Fibroblast of skin of back (primary cell): ENCODE results near the gene KRTAP1-5.
A peak's percentile ranks its signal among the peaks of the same experiment; 100 is the strongest.
"Not testable (repeated sequence)": the region's sequence is repeated elsewhere in the genome, so short reads cannot be mapped to it uniquely, and the experiment has no call there.

Experiments
- DNase-seq: peaks from one replicate; pipeline ENCODE4 v3.0.0-alpha.2; 2013

The KRTAP1-5 gene

GRCh38 chr17:41046735-41047465, 19.9 kb upstream of the KRTAP1-5 start, which contains the start of gene KRTAP2-1:
Gene KRTAP2-1, minus strand, starts transcription at chr17:41047316. Its CDS starts 49 bp downstream, at chr17:41047267.
- DNase-seq: not testable (repeated sequence)

- DNase-seq: no peak
These were observed 15.9 kb upstream of the KRTAP1-5 start for GRCh38 chr17:41042953-41043352.

DNA sequence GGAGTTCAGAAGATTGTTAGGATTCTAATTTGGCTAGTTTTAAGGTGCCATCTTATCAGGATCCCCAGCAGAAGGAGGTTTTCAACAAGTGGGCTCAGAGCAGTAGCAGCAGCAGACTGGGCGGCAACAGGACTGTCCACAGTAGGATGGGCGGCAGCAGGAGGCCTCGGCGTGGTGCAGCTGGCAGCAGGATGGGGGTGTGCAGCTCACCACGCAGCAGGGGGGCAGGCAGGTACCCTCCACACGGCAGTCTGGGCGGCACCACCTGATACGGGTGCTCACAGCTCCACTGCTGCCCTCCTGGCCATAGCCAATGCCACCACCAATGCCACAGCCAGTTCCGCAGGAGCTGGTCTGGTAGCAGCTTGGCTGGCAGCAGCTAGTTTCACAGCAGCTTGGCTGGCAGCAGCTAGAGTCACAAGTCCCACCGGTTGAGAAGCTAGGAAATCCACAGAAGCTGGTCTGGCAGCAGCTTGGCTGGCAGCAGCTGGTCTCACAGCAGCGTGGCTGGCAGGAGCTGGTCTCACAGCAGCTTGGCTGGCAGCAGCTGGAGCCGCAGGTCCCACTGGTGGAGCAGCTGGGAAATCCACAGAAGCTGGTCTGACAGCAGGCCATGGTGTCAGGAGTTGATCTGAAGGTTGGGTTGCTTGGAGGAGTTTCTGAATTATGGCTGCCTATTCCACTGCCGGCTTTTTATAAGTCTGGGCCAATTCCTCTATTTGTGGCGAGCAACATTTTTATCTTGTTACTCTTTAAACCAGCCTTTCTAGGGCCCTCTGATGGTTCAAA, 14.0 kb upstream of the KRTAP1-5 start, which contains the start of gene KRTAP1-1:
KRTAP1-1 (minus strand) TSS at position 668 of the 789 bp plus-strand sequence; CDS start at position 615, 53 bp downstream.
- peak; percentile 31 for DNase-seq

DNA sequence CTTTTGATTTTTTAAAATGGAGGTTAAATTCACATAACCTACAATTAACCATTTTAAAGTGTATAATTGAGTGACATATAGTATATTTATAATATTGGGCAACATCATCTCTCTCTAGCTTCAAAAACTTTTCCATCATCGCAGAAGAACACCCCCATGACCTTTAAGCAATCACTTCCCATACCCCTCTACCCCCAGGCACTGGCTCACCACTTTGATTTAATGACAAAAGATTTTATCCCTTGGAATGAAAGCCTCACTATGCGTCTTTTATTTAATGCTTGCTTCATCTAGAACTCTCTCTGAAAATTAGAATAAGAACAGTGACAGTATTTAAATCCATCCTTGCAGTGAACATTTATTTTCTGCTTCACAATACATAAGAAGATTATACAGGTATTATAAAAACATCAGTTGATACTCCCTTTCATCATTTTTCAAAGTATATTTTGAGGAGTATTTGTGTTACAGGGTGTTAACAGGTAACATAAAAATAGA, 10.9 kb upstream of the KRTAP1-5 start:
- no peak for DNase-seq

- DNase-seq: not testable (repeated sequence)
These were observed 7.4 kb upstream of the KRTAP1-5 start, which contains the start of gene KRTAP1-3 for GRCh38 chr17:41034346-41034935. Gene KRTAP1-3, minus strand, starts transcription at chr17:41034874. Its CDS starts 53 bp downstream, at chr17:41034821.

GRCh38 chr17:41029633-41030245, 2.7 kb upstream of the KRTAP1-5 start, which contains the start of gene KRTAP1-4:
Gene KRTAP1-4, minus strand, starts transcription at chr17:41030195. Its CDS starts 117 bp downstream, at chr17:41030078.
- no peak for DNase-seq

DNA sequence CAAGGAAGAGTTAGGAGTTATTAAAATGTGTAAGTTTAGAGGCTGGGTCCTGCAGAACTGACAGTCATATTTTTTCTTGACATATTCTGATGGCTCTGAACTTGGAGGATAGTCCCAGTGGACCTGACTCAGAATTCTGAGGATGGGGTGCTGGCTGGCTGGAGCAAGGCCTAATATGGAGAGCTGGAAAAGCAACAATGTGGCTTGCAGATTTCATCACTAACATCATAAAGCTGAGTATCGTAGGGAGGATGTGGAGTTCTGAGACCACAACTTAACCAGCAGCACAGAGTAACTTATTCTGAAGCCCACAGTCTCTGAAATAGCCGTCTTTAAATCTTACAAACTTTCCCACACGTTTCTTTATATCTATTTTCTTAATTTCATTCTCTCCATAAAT, 2.3 kb downstream of the KRTAP1-5 start:
- peak; percentile 71 for DNase-seq

DNA sequence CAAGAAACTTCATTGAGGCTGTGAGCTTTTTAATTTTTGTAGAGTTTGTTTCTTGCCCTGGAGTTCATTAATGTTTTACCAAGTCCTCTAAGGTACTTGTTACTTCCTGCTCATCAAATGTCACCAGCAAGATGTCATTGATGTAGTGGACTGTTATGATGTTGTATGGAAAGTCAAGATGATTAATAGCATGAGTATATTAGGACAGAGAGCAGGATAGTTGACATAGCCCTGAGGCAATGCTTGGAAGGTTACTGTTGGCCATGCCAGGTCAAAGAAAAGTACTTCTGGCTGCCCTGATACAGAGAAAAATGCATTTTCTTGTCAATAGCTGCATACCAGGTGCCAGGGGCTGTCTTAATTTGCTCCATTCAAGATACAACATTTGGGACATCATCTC, 6.7 kb downstream of the KRTAP1-5 start:
- no peak for DNase-seq

DNA sequence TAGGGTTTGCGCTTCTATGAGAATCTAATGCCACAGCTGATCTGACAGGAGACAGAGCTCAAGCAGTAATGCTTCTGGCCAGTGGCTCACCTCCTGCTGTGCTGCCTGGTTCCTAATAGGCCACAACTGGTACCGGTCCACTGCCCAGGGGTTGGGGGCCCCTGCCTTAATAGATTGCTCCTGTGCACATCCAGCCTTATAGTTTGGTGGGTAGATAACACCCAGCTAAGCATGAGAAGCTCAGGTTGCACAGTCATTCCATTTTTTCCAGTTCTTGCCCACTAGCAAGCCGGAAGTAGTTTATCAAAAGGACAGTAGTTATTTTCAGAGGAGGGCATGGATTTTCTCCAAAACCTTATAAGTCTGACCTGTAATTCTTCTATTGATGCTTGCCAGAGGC, 7.6 kb downstream of the KRTAP1-5 start:
- no peak for DNase-seq

DNA sequence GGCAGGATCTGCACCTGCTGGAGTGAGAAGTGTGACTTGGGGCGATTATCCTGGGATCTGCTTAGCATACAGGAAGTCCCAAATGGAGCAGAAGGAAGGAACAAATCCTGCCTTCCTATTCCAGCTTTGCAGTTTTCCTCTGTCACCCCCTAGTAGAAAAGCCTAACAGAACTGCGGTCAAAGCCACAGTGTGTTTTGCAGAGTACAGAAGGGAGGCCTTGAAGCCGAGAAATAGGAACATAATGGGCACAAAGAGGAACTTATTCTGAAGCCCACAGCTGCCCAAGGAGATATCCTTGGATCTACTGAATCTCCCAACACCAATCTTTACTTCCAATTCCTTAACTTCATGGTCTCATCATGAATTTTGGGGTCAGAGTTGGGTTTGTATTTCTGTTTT, 8.5 kb downstream of the KRTAP1-5 start:
- DNase-seq: no peak

GRCh38 chr17:41016578-41017215, 10.3 kb downstream of the KRTAP1-5 start:
- DNase-seq: no peak

- DNase-seq: peak; percentile 13
These were observed 11.6 kb downstream of the KRTAP1-5 start for GRCh38 chr17:41015454-41015853.

DNA sequence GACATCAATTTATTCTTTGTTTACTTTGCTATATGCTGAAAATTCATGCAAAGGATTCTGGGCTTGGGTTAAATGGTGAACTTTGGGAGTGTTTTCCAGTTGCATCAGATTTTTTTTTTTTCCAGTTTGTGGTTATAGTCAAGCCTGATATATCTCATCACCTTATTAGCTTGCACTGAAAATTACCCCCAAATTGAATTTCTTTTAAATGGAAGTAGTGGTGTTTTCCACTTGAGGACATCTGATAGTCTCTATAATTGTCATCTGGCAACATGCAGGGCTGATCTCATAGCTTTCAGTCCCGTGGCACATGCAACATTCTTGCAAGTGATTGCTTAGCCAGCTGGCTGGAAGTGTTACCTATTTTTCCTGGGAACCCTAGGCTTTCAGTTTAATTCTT, 13.4 kb downstream of the KRTAP1-5 start:
- peak; percentile 34 for DNase-seq

GRCh38 chr17:41013181-41013580, 13.8 kb downstream of the KRTAP1-5 start:
- DNase-seq: no peak

DNA sequence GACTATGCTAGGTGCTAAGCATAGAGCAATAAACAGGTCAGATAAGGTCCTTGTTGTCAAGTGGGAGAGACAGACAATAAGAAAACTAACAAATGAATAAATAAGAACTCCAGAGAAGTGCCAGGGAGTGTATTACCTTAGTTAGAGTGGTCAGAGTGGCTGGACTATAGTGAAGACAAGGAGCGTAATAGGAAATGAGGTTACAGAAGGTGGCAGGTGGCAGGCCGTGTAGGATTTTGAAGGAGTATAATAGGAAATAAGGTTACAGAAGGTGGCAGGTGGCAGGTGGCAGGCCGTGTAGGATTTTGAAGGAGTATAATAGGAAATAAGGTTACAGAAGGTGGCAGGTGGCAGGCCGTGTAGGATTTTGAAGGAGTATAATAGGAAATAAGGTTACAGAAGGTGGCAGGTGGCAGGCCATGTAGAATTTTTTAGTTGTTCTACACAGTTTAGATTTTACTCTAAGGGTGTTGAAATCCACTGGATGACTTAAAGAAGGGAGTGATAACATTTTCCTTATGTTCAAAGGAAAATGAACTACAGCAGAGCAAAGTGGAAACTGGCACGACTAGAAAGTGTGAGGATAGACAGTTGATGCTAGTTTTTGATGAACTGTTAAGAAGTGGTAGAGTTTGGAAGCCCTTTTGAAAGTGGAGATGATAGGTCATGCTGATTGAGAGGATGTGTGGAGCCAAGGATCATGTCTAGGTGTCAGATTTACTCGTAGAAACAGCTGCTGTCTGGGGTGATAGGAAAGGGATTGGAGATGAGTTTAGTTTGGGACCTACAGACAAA, 14.5 kb downstream of the KRTAP1-5 start:
- no peak for DNase-seq

- DNase-seq: no peak
These were observed 16.6 kb downstream of the KRTAP1-5 start for GRCh38 chr17:41010441-41010840.

DNA sequence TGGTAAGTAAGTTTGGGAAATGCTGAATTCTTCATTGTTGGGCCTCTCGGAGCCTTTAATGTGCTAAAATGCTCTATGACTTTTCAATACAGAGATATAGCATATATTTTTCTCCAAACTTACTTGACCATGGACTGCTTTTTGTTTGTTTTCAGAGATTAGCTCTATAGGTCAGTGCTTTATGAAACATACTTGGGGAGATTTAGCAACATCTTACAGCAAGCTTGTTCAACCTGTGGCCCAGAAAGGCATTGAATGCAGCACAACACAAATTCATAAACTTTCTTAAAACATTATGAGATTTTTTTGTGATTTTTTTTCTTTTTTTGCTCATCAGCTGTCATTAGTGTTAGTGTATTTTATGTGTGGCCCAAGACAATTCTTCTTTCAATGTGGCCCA, 17.1 kb downstream of the KRTAP1-5 start:
- no peak for DNase-seq

GRCh38 chr17:41009301-41009760, 17.7 kb downstream of the KRTAP1-5 start:
- DNase-seq: no peak

GRCh38 chr17:41008811-41009210, 18.2 kb downstream of the KRTAP1-5 start, which contains the start of gene KRTAP3-1:
Gene KRTAP3-1, minus strand, starts transcription at chr17:41009128. Its CDS starts 54 bp downstream, at chr17:41009074.
- DNase-seq: no peak

DNA sequence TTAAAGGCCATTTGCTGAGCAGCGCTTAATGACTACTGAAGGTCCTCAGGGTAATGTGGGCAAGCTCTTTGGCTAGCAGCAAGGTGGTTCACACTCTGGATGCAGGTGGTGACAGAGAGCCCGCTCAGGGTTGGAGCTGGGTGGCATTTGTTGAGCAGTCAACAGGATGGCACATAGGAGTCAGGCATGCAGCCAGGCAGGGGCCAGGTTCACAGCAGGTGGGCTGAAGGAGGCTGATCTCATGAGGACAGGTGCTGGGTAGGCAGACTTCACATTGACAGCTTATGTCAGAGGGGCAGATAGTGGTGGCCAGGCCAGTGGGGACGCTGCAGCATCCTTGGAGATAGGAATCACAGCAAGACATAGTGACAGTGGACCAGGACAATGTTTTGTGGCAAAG, 22.6 kb downstream of the KRTAP1-5 start:
- no peak for DNase-seq

- DNase-seq: no peak
These were observed 23.1 kb downstream of the KRTAP1-5 start for GRCh38 chr17:41003926-41004325.
